Adrenal gland (tissue), 12 donors: Measurements from ENCODE around the gene PKMYT1. TPM values are rescaled to one million over a fixed set of nuclear protein-coding genes. Genes with fewer than 3 reads are reported as not detected.

ENCODE experiments used
- DNase-seq, 7 donors: peaks; one replicate each; pipeline ENCODE4 v3.0.0-alpha.2; 2019 to 2020
- H3K27ac ChIP-seq, 5 donors: fragments of 200-600 bp; sonication (generic) in 4 of 5; 1 replicate in 3 of 5; 2 replicates in 2 of 5; pipeline versions ENCODE4 v1.5.1 to v1.8.0; 2016 to 2020; ENCODE audit warnings: mild to moderate bottlenecking in 1 of 5
- H3K27me3 ChIP-seq: fragments of 200-600 bp; 2 replicates; pipeline ENCODE4 v1.8.0; 2021
- H3K36me3 ChIP-seq, 2 donors: fragments of 200-600 bp; replicated peaks in 1 of 2; 1 replicate in 1 of 2; 2 replicates in 1 of 2; pipeline versions ENCODE4 v1.5.1 to v1.8.0; 2018 to 2022
- H3K4me1 ChIP-seq, 2 donors: fragments of 200-600 bp; replicated peaks in 1 of 2; 1 replicate in 1 of 2; 2 replicates in 1 of 2; pipeline versions ENCODE4 v1.5.1 to v1.8.0; 2018 to 2021
- H3K4me3 ChIP-seq, 4 donors: fragments of 200-600 bp; sonication (generic) in 3 of 4; one replicate each; pipeline ENCODE4 v1.5.1; 2016 to 2018
- H3K9me3 ChIP-seq, 3 donors: fragments of 200-600 bp; sonication (generic) in 1 of 3; replicated peaks in 1 of 3; 1 replicate in 2 of 3; 2 replicates in 1 of 3; pipeline versions ENCODE4 v1.5.1 to v1.8.0; 2016 to 2021
- POLR2A ChIP-seq, 2 donors: fragments of 450-650 bp; IDR thresholded peaks; one replicate each; pipeline ENCODE4 v1.6.1; 2017; ENCODE audit warnings: antibody characterized with exemption in 2 of 2, mild to moderate bottlenecking in 2 of 2, moderate library complexity in 1 of 2
- WGBS, 4 donors: extraction: QIAGEN DNeasy Blood & Tissue Kit in 2 of 4; methylation state at CpG; one replicate each; pipeline versions ENCODE4 v1.1.5 to v1.1.7; 2013 to 2017; 5-methylcytosine and 5-hydroxymethylcytosine counted together
- intact Hi-C, 2 donors: fragments of 100-400 bp; cut with DNase I; formaldehyde crosslinking; loops; one replicate each; pipeline versions ENCODE4 v1.14.1 to v1.15.0; 2022 to 2023
- polyA plus RNA-seq, 3 donors: library from polyadenylated mRNA; stranded (reverse); fragments of 200-250 nt in 2 of 3; fragments of 350-450 nt in 1 of 3; fragmentation: Illumina TruSeq in 1 of 3; extraction: RNeasy Lipid Tissue Mini Kit (QIAGEN cat#74804) in 1 of 3; gene quantifications; one replicate each; pipeline ENCODE4 v1.2.3, GENCODE V29; 2013 to 2014
- total RNA-seq, 9 donors: library from RNA; depleted of rRNA in 4 of 9; stranded (reverse); fragments of >200 nt in 4 of 9; fragments of 120-200 nt in 1 of 9; fragmentation: NEBNext Ultra II Directional in 1 of 9; extraction: Animal tissue kit (Norgen Biotek cat#: 25700) in 1 of 9; gene quantifications; one replicate each; pipeline versions ENCODE4 v1.1.0 to v1.2.4, GENCODE V29; 2013 to 2023
- TF ChIP-seq, protein P1 (sequence below), 6 experiments: fragments of 450-650 bp in 4 of 6; fragments of 200-600 bp in 2 of 6; sonication (generic) in 1 of 6; IDR thresholded peaks; 1 replicate in 5 of 6; 2 replicates in 1 of 6; pipeline versions ENCODE4 v1.5.1 to v1.8.0; 2016 to 2021; ENCODE audit warnings: antibody characterized with exemption in 6 of 6, mild to moderate bottlenecking in 2 of 6, moderate library complexity in 1 of 6
- donor health status: healthy with polysubstance abuse.
- donor health status: Bipolar disorder and iron deficiency.
- donor health status: DM: yes; HTN: yes; CAD: no.
- donor health status: DM: no; HTN: no; CAD: no.
- donor health status: DM: no; HTN: no; CAD: no.
- donor health status: DM: yes; HTN: yes; CAD: no.

PKMYT1 gene
- total and polyA plus RNA-seq, 12 donors, result 0.46 to 7.0 (median 2.9) TPM

DNA sequence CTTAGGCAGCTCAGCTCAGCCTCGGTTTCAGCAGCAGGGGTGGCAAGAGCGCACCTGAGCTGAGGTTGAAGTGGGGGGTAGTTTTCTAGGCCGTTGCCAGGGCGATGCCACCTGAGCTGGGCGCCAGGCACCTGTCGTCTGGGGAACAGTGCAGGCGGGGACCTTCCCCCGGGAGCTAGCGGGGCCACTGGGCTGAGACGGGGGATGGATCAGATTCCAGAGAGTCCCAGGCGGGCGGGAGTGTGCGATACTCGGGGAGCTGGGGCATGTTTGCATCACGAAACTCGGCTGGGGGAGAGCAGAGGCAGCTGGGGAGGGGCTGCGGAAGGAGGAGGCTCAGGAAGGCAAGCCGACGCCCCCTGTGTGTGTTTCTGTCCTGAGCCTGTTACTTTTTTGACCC lies 32.0 kb upstream of the PKMYT1 start:
- H3K27me3 ChIP-seq, result peaks cover 12% of the 10 kb centered on the region

DNA sequence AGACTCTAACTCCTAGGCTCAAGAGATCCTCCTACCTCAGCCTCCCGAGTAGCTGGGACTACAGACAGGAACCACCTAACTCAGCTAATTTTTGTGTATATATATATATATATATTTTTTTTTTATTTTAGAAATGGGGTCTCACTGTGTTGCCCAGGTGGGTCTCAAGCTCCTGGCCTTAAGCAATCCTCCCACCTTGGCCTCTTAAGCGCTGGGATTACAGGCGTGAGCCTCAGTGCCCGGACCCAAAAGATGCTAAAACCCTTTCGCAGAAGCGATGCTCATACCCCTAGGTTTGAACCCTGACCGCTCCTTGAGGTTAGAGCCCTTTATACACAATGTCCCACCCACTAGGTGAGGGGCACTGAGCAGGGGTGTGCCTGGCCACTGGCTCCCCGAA lies 30.3 kb upstream of the PKMYT1 start:
- H3K27me3 ChIP-seq, result peaks cover 12% of the 10 kb centered on the region
- no peak overlapping the region for H3K4me3 ChIP-seq
- intact Hi-C loops, result no loop called here
- H3K36me3 ChIP-seq, result no peaks in the 10 kb centered on the region
- no peak overlapping the region for H3K27ac ChIP-seq
- TF ChIP-seq, protein P1, sequence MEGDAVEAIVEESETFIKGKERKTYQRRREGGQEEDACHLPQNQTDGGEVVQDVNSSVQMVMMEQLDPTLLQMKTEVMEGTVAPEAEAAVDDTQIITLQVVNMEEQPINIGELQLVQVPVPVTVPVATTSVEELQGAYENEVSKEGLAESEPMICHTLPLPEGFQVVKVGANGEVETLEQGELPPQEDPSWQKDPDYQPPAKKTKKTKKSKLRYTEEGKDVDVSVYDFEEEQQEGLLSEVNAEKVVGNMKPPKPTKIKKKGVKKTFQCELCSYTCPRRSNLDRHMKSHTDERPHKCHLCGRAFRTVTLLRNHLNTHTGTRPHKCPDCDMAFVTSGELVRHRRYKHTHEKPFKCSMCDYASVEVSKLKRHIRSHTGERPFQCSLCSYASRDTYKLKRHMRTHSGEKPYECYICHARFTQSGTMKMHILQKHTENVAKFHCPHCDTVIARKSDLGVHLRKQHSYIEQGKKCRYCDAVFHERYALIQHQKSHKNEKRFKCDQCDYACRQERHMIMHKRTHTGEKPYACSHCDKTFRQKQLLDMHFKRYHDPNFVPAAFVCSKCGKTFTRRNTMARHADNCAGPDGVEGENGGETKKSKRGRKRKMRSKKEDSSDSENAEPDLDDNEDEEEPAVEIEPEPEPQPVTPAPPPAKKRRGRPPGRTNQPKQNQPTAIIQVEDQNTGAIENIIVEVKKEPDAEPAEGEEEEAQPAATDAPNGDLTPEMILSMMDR (IDR thresholded peaks at IDR 0.05), result no peak
- TF ChIP-seq POLR2A (IDR thresholded peaks at IDR 0.05), result no peak
- no peaks in the 10 kb centered on the region for H3K4me1 ChIP-seq
- H3K9me3 ChIP-seq, result no peaks in the 10 kb centered on the region
- 89 to 94% (median 90%) methylated on average over 5 to 8 of the region's 8 CpGs for WGBS, 4 donors
- DNase-seq, result no peak

More for the DNA sequence above, 32.0 kb upstream of the PKMYT1 start:
- no peaks in the 10 kb centered on the region for H3K36me3 ChIP-seq
- intact Hi-C loops, result no loop called here
- DNase-seq, result no peak
- H3K4me1 ChIP-seq, result no peaks in the 10 kb centered on the region
- no peak for TF ChIP-seq POLR2A (IDR thresholded peaks at IDR 0.05)
- TF ChIP-seq, protein P1 (IDR thresholded peaks at IDR 0.05), result no peak
- H3K9me3 ChIP-seq, result no peaks in the 10 kb centered on the region
- WGBS, 4 donors, result 16 to 40% (median 26%) methylated on average over 1 to 19 of the region's 19 CpGs
- no peak overlapping the region for H3K27ac ChIP-seq
- H3K4me3 ChIP-seq, result no peak overlapping the region

DNA sequence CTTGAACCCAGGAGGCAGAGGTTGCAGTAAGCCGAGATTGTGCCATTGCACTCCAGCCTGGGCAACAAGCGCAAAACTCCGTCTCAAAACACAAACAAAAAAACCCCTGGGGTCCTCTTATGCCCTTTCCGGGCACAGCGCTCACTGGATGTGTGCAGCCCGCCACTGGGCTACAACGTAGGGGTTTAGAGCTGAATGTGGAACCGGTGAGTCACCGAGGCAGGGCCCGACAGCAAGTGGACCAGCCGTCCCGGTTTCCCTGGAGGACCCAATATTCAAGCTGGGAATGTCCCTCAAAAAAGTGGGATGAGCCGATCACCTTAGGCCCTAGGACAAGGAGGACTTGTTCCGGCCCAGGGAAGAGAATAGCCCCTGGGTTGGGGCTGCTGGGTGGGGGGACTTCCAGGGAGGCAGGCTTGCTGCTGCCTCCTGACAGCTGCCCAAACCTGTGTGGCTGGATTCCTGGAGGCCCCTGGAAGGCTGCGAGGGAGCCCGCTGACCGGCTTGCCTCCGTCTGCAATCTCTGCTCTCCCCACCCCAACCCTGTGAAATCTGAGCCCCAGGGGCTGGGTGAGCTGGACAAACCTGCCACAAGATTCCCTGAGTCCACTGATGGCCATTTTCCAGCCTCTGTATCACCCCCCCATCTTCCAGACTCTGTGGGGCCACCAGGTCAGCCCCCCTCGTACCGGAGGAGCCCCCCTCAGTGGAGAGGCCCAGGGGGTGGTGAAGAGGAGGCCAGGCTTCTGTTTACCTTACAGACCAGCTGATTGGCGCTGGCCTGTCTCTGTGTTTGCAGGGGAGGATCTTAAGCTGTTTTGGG lies 29.5 kb upstream of the PKMYT1 start:
- DNase-seq, result no peak
- Histone ChIP-seq H3K36me3 (no peaks in the 10 kb centered on the region), H3K27me3 (peaks cover 12% of the 10 kb centered on the region), H3K4me3 (no peak overlapping the region), H3K4me1 (peaks cover 0 to 3% of the 10 kb centered on the region in 2 donors), H3K9me3 (no peaks in the 10 kb centered on the region), H3K27ac (no peak overlapping the region)
- intact Hi-C loops, result no loop called here
- WGBS, 4 donors, result 41 to 56% (median 52%) methylated on average over 12 to 21 of the region's 21 CpGs
- no peak for TF ChIP-seq POLR2A (IDR thresholded peaks at IDR 0.05)
- TF ChIP-seq, protein P1 (IDR thresholded peaks at IDR 0.05), result no peak

DNA sequence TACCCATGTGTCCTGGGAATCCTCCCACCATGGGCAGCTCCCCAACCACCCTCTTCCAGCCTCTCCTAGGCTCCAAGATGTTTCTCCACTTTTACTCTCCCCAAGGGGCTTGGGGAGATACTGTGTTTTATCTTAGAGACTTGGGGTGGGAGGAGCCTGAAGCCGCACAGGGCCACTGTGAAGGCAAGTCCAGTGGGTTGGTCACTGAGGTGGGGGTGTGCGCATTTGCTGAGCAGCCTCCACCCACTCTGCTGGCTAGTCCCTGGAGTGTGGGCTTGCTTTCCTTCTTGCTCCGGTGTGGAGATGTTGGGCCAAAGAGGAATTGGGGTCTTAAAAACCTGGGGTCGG lies 28.4 kb upstream of the PKMYT1 start:
- Histone ChIP-seq H3K4me1 (peaks cover 0 to 4% of the 10 kb centered on the region in 2 donors), H3K9me3 (no peaks in the 10 kb centered on the region), H3K4me3 (no peak overlapping the region), H3K27ac (no peak overlapping the region), H3K36me3 (no peaks in the 10 kb centered on the region), H3K27me3 (peaks cover 12% of the 10 kb centered on the region)
- 32 to 53% (median 39%) methylated on average over 4 of the region's 4 CpGs for WGBS, 4 donors
- intact Hi-C loops, result no loop called here
- DNase-seq, result no peak
- TF ChIP-seq POLR2A (IDR thresholded peaks at IDR 0.05), result no peak
- TF ChIP-seq, protein P1 (IDR thresholded peaks at IDR 0.05), result no peak
